Activated gamma-delta T cell (primary cell): ENCODE data around the gene CCL25.
"Not testable (repeated sequence)": the region's sequence is repeated elsewhere in the genome, so short reads cannot be mapped to it uniquely, and the experiment has no call there.

ENCODE experiments used
- DNase-seq: peaks from one replicate; lab custom pipeline; 2025; lab: John Stamatoyannopoulos, UW

CCL25 gene

GRCh38 chr19:8085598-8086408 lies 33.2 kb downstream of the CCL25 start:
- DNase-seq: no peak

GRCh38 chr19:8086849-8087248 lies 34.3 kb downstream of the CCL25 start:
- DNase-seq: no peak

GRCh38 chr19:8087876-8088275 lies 35.3 kb downstream of the CCL25 start:
- DNase-seq: no peak

- DNase-seq: no peak
These were observed 36.4 kb downstream of the CCL25 start for GRCh38 chr19:8088752-8089663.

- DNase-seq: no peak
These were observed 37.4 kb downstream of the CCL25 start for GRCh38 chr19:8089664-8090601.

- DNase-seq: no peak
These were observed 38.4 kb downstream of the CCL25 start for GRCh38 chr19:8090950-8091349.

- DNase-seq: no peak
These were observed 41.2 kb downstream of the CCL25 start for GRCh38 chr19:8093740-8094139.

- DNase-seq: no peak
These were observed 41.8 kb downstream of the CCL25 start for GRCh38 chr19:8094336-8094735.

- no peak for DNase-seq
These were observed 42.9 kb downstream of the CCL25 start for GRCh38 chr19:8095354-8095886.

- no peak for DNase-seq
These were observed 43.5 kb downstream of the CCL25 start for GRCh38 chr19:8096071-8096470.

- DNase-seq: no peak
These were observed 44.6 kb downstream of the CCL25 start for GRCh38 chr19:8097198-8097597.

- no peak for DNase-seq
These were observed 45.4 kb downstream of the CCL25 start for GRCh38 chr19:8097681-8098567.

- no peak for DNase-seq
These were observed 48.8 kb downstream of the CCL25 start for GRCh38 chr19:8101311-8101710.

GRCh38 chr19:8101910-8102309 lies 49.4 kb downstream of the CCL25 start:
- DNase-seq: not testable (repeated sequence)

- DNase-seq: no peak
These were observed 52.9 kb downstream of the CCL25 start for GRCh38 chr19:8105471-8105870.

GRCh38 chr19:8107301-8107903 lies 54.8 kb downstream of the CCL25 start:
- no peak for DNase-seq

GRCh38 chr19:8108560-8109445 lies 56.2 kb downstream of the CCL25 start:
- no peak for DNase-seq

- no peak for DNase-seq
These were observed 56.9 kb downstream of the CCL25 start for GRCh38 chr19:8109455-8109854.
